Activated CD8-positive, alpha-beta memory T cell treated with anti-CD3 and anti-CD28 coated beads, Interleukin-2, amount 50 U/mL, for 4 hours (primary cell): ENCODE results near the gene PI4KA.

ENCODE experiments used
- DNase-seq: peaks from one replicate; pipeline ENCODE4 v3.0.0-alpha.2; 2020

The PI4KA gene

DNA sequence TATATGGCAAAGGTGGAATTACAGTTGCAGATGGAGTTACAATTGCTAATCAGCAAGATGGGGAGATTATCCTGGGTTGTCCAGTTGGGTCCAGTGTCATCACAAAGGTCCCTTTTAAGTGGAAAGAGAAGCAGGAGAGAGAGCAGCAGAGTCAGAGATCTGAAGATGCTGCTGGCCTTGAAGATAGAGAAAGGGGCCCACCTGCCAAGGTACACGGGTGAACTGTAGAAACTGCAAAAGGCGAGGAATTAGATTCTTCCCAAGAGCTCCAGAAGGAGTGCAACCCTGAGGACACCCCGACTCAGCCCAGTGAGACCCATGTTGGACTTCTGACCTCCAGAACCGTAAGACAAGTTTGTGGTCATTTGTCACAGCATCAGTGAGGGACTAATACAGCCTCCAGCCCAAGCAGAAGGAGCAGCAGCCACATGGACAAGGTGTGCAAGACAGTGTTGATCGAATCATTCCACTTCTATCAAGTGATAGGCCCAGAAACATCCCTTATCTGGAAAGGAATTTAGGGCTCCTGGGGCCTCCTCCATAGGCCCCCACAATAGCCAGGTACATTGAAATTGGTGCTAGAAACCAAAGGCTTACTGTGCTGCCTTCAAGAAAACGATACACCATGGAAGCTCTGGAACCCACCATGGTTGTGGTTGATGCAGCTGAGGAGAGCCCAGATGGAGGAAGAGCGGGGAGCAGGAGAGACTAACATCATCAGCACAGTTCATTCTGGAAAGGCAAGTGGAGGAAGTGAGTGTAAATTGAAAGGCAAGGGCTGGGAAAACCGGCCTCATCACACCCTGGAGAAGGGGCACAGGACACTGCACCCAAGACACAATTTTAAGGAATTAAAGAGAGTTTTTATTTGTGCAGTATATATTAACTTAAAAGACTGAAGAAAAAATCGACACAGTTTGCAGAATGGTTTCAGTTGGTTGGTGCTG, 23.5 kb upstream of the PI4KA start:
- DNase-seq = no peak

DNA sequence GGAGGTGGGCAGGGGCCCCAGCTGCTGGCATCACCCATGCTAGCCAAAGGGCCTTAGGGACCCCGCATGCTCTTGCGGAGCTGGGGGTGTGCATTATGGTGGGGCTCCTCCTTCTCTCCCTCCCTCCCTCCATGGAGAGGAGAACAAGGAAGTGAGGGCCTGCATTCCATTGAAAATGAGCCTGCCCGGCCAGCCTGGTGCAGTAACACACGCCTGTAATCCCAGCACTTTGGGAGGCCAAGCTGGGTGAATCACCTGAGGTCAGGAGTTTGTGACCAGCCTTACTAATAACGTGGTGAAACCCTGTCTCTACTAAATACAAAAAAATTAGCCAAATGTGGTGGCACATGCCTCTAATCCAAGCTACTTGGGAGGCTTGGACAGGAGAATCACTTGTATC, 22.6 kb upstream of the PI4KA start:
- DNase-seq = no peak

DNA sequence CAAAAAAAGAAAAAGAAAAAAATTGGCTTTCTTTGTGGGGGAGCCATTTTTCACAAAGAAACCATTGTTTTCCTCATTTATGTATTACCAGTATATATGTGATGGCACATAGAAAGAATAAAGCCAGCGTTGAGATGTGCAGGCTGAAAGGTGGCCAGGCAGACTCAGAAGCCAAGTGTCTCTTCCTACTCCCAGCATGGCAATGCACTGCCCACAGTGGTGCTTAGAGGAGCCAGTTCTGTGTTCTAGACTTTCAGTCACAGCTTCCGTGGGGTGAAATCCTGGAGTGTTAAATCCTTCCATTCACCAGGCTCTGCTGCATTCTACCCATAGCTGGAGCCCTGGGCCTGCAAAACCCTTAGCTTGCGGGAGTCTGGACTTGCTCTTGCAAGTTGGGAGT, 19.1 kb upstream of the PI4KA start:
- DNase-seq = no peak

DNA sequence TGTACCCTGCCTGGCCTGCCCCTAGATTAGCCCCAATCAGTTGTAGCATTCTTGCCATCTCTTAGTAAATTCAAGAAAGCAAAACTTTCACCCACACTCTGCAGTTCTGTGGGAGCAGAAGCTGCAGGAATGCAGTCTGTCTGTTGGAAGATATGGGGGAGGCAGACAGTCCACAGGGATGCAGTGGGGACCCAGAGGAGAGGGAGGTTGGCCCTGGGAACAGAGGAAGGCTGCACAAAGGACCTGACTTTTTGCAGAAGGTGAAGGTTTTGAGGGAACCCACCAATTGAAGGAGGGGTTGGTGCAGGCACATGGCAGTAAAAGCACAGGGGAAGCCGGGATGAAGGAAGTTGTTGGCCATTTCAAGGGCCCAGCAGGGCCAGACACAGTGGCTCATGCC, 16.7 kb upstream of the PI4KA start:
- no peak for DNase-seq

DNA sequence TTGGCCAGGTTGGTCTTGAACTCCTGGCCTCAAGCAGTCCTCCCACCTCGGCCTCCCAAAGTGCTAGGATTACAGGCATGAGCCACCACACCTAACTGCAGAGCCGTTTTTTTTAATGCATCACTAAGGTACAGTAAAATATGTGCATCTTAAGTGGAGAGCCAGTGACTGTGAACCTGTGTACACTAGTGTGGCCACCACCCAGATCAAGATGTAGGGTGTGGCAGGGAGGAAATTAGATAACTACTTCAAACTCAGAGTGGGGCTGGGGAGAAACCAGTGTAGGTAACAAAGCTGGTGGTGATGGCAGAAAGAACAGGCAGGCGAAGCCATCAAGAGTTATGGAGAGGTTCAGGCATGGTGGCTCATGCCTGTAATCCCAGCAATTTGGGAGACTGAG, 14.6 kb upstream of the PI4KA start:
- DNase-seq = no peak

DNA sequence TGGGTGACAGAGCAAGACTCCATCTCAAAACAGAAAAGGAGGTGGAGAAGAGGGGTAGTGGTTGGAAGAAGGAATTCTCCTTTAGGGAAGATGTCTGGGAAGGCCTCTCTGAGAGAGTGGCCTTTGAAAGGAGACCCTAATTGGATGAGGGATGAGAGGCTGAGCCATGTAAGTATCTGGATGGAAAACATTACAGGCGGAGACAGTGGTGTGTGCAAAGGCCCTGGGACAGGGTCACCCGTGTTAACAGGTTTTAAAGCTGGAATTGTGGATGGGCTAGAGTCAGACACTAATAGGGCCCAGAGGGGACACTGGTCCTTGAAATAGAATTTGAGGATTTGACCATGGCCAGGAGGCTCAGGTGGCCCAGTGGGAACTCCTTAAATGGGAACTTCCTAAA, 10.6 kb upstream of the PI4KA start:
- no peak for DNase-seq

DNA sequence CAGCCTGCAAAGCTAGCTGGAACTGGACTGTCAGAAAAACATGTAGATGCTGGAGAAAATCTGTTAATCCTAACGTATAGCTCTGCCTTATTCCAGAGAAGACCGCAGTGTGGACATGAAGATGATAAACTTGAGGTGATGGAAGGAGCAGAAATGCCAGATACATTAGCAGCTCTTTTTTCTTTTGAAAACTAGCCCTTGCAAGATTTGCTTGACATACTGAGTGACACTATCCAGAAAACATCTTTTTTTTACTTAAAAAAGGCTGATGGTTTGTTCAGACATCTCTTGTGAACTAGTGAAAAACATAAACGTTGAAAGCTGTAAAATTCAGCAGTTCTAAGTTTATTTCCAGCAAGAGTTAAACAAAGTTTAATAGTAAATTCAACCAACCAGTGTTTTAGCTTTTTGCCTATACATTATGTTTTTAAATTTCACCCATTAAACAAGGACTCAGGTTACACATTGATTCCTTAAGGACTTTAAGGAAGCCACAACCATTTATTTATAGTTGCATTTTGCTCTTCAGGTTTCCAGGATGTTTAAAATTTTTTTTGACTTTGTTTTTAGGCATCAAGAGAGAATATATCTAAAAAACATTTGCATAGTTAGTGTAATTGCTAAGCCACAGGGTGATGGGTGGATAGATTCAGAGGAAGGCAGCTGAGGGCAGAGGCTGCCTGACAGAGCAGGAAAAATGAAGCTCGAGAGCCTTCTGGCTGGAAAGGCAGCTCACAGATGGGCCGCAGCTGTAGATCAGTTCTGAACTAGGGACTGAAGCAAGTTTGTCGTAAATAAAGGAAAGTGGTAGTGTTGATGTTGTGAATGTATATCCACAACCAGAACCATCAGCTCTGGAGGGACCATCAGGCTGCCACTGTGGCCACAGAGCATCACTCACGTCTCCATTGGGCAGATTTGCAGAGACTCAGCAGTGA, 9.7 kb upstream of the PI4KA start:
- DNase-seq = no peak

DNA sequence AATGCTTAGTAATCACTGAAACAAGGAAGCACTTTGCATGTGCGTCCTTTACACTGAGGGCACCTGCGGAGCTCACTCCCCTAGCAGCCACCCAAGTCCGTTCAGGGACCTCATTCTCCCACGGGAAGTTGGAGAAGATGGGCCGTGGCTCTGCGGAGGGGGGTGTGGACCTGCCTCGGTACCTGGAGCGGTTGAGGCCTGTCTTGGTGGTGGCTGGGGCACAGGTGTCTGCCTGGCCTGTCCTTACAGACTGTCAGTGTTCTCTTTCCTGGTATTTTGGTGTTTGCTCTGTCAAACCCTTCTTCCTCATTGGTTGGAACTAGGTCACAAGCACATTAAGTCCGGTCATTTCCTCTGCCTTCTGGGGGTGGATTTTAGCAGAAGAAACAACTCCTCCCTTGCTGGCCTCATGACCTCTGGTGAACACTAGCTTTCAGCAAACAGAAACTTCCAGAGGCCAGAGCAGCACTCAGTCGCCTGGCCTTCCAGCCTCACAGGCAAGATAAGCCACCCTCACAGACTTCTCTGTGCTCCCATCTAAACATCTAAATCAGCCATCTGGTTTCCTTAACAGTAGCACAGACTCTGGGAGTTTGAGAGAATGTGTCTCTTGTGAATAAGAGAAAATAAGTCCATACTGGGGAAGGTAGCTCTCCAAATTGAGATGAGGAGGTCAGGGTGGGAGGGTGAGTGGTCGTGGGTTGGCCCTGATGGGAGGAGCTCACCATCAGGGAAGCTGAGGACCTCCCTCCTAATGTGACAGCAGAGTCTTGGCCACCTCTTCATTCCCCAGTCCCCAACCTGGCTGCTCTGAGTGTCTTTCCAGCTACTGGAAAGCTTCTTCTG, 8.8 kb upstream of the PI4KA start:
- DNase-seq = no peak

DNA sequence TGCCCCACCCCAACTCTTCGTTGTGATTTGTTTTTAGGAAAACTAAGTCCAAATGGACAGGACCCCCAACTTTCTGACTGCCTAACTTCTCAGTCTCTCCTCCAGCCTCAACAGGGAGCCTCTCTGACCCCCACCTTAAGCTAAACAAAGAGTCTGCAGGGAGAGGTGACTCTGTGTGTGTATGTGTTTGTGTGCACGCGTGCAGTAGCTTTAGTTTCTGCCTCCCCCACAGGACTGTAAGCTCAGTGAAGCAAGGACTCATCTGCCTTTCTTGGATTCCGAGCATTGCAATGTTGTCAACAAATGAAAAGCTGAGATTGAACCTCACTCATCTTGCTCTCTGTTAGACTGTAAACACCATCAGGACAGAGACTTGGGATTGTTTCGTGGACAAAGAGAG, 8.1 kb upstream of the PI4KA start:
- DNase-seq = no peak

DNA sequence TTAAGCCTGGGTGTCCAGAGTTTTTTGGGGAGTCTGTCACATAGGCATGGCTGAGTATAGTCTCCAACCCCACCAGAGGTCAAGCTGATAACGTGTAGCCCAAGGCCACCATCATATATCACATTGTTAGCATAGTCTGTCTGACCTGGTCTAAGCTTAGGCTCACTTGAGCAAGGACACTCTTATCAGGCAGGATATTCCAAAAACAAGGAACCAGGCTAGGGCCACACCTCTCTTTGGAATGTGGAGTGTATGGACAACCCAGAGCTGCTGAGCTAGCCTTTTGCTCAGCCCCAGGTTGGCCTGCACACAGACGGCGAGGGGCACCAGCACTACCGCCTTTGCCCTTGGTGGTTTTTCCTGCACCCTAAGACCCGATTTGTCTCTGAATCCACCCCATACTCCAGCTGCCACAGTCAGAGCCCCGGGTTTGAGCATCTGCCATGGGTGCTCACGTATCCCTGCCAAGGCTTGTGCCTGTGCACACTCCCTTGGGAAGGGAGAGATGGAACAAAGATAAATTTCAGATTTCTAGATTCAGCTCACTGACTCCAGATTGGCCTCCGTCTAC, 7.3 kb upstream of the PI4KA start:
- DNase-seq = no peak

DNA sequence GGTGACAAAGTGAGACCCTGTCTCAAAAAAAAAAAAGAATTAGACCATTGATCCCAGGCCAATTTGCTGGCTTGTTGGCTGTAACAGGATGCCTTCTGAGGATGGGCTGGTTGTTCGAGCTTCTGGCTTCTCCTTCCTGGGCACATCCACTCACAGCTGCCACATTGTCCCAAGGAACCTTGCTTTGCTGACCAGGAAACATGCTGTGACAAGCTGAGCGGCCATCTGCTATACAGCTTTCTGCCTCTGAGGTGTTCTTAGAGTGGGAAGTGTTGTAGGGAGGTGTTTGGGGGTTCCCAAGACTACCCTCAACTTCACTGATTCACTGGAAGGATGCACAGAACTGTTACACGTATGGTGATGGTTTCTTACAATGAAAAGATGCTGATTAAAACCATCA, 6.7 kb upstream of the PI4KA start:
- DNase-seq = no peak

DNA sequence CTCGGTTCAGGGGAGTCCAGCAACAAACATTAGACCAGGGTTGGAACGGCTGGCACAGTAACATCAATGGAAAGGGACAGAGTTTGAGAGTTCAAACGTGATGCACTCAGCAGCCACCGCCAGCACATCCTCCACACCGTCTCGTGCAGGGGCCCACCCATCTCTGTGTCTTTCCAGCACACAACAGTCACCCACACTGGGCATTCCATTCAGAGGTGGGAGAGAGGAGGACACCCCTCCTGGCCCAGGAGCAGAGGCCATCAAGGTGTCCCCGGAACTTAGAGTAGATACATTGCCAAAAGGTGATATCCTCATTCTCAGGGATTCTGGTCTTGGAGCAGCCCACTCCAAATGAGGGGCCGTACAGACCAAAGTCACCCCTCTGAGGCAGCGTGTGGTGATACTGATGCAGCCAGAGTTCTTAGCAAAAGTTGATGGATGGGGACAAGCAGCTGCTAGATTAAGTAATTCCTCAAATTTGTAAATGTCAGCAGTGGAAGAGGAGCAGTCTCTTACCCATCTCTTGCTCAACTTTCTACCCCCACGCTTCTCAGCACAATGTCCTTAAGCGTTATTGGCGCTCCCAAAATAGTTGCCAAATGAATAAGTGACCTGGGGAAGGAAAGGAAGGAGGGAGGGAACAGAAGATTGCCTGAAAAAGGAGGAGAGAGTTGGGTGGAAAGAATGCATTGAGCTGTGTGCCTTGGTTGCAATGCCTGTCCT, 5.7 kb upstream of the PI4KA start:
- no peak for DNase-seq

DNA sequence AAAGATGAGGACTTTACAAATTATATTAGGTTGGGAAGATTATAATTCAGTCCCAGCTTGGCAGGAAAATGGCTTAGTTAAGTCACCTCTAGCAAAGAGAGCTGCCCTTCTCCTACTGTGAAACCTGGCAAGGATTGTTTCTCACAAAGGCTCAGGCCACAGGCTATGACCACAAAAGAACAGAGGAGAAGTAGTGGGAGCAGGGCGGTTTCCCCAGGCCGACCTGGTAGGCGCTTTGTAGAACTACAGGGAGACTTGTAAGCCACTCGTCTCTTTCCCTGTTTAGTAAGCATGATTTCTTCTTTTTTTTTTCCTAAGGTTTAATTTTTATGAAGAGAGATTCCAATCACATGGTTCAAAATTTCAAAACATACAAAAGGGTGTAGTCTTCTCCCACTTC, 4.8 kb upstream of the PI4KA start:
- DNase-seq = no peak

DNA sequence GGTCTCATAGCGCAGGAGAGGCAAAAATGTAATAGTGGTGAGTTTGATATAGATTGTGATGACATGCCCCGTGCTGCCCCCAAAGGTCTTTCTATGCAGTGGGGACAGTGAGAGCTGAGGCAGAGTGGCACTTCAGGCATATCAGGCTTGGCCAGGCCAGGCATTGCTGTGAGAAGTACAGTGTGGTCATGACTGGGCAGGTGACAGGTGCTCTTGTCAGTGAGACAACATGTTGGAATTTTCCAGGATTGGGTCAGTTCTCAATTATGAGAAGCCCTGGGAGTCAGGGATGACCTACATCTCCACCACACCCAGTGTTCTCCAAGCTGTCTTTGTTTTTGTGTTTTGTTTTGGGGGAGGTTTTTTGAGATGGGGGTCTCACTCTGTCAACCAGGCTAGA, 3.9 kb upstream of the PI4KA start:
- DNase-seq = no peak

DNA sequence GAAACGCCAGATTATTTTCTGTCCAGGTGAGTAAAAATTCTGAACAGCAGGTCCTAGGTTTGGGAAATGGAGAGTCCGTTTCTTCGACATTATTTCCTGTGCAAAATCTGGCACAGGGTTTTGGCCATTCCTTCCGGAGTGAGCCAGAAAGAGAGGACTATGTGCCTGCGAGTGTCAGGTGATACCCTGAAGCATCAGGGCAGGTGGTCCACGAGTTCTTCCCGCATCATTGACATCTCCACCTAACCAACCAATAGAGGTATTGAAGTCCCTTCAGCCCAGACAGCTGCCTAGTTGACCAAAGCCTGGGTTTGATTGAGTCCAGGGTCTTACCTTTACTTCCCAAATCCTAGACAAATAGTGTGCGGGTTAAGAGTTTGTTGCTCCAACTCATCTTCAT, 1.0 kb upstream of the PI4KA start:
- DNase-seq = no peak

DNA sequence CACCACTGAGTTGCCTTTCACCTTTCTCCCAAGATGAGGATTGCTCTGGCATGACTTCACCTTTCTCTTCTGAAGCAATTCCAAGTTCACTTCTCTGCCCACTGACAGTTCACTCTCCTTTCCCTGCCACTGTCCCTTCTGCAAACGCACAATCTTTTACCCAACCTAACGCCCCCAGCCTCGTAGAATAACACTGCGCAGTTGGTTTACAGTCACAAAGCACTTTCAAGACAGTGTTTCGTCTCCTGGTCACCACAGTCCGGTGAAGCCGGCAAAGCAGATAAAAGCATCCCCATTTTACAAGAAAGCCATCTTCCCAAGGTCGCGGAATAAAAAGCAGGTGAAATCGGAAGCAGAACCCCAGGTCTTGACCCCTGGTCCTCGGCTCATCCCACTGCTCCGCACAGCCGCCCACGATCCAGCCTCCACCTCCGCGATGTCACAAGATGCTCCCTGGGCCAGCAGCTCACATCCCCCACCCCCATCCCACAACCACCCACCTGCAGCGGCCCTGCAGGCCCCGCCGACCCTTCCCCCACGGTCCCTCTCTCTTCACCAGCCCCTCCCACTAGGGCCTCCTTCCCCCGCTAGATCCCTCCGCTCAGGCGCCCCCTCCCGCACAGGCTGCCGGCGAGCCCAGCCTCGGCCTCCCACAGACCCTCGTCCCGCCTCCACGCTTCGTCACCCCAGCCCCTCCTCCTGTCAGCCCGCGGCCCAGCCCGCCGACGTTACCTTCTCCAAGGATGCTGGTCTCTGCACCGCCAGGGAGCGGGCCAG, 585 bp downstream of the PI4KA start:
- peak; percentile 86 for DNase-seq

DNA sequence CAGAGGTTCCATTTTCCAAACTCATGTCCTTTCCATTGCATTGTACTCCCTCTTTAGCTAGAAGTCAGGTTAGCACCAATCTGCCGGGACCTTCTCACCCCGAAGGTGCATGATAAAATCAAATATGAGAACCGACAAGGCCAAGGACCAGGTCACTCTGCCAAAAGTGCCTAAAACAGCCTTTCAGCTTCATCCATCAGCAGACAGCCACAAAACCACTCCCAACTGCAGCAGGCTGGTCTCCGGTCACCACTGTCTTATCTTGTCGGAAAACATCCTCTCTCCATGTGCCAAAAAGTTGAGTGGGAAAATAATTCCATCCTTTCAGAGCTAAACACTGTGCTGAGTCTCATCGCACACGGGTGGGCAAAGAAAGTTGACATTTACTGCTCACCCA, 1.4 kb downstream of the PI4KA start:
- DNase-seq = no peak

DNA sequence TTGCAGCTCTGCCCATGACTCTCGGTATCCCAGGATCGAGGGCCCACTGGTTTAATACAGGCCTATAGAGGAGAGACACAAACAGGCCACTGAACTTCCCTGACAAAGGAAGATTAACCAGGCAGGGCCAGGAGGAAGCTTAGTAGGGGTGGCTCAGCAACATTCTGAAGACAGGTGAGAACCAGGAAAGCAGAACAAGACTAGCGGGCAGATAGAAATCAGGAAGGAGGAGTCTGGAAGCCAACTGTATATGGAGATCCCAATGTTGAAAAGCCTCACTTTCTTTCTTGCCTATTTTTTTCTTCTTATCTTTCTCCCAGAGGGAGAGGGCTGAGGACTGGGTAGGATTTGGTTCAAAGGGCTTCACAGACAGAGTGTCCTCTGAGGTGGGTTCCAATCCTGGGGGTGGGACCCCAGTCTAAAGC, 5.4 kb downstream of the PI4KA start:
- no peak for DNase-seq

DNA sequence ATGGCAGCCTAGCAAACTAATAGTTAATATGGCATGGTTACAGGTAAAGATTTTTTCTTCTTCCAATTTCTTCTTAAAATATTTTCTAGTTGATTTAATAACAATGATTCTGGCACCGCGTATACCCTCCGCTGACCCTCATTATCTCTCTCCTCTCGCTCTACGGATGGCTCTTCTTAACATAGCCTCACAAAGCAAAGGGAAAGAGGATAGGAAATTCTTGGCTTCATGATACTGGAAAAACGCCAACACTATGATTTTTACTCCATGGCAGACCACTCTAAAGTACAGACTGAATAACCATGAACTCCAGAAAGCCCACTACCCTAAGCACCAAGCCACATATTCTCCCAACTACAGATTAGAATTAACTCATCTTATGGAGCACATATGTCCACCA, 6.1 kb downstream of the PI4KA start:
- no peak for DNase-seq

DNA sequence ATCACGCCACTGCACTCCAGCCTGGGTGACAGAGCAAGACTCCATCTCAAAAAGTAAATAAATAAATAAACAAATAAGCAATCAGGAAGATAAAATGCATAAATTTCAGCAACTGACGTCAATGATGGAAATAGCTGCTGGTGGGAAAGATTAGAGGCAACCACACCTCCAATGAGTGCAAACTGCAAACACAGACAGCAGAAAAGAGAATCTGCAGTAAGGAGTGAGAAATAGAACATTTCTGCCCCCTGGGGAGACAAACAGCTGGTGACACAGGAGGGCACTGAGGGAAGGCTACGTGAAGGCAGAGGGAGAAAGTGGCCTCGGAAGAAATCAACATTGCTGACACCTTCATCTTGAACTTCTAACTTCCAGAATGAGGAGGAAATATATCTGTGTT, 6.5 kb downstream of the PI4KA start:
- no peak for DNase-seq

DNA sequence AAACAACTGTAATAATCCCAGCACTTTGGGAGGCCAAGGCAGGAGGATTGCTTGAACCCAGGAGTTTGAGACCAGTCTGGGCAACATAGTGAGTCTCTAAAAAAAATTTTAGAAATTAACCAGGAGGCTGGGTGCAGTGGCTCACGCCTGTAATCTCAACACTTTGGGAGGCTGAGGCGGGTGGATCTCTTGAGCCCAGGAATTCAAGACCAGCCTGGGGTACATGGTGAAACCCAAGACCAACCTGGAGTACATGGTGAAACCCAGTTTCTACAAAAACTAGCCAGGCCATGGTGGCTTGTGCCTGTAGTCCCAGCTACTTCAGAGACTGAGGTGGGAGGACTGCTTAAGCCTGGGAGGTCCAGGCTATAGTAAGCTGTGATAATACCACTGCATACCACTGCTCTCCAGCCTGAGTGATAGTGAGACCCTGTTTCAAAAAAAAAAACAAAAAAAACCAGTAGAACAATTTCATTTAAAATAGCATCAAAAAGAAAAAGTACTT, 11.2 kb downstream of the PI4KA start:
- DNase-seq = no peak
